ENCODE measurements around the gene CD63. TPM values are rescaled to one million over a fixed set of nuclear protein-coding genes. Genes with fewer than 3 reads are reported as not detected.
A peak's percentile ranks its signal among the peaks of the same experiment; 100 is the strongest.

Gene CD63, protein sequence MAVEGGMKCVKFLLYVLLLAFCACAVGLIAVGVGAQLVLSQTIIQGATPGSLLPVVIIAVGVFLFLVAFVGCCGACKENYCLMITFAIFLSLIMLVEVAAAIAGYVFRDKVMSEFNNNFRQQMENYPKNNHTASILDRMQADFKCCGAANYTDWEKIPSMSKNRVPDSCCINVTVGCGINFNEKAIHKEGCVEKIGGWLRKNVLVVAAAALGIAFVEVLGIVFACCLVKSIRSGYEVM
- total RNA-seq: 1,244 to 1,365 TPM (median 1,317 TPM) in 3 replicates
- long read RNA-seq, transcript CD63-208 (8 exons, 1,233 nt): minor isoform, 13 of 664 reads
- long read RNA-seq, transcript CD63-214 (7 exons, 949 nt): minor isoform, 12 of 664 reads
- long read RNA-seq, transcript CD63-201 (8 exons, 1,070 nt): major isoform, 592 of 664 reads
- long read RNA-seq, transcript CD63-216 (2 exons, 230 nt): minor isoform, 14 of 664 reads
- long read RNA-seq, partial matches to known transcripts: 15 of 664 reads
- long read RNA-seq, other reads (novel, unspliced or antisense): 12 of 664 reads

DNA sequence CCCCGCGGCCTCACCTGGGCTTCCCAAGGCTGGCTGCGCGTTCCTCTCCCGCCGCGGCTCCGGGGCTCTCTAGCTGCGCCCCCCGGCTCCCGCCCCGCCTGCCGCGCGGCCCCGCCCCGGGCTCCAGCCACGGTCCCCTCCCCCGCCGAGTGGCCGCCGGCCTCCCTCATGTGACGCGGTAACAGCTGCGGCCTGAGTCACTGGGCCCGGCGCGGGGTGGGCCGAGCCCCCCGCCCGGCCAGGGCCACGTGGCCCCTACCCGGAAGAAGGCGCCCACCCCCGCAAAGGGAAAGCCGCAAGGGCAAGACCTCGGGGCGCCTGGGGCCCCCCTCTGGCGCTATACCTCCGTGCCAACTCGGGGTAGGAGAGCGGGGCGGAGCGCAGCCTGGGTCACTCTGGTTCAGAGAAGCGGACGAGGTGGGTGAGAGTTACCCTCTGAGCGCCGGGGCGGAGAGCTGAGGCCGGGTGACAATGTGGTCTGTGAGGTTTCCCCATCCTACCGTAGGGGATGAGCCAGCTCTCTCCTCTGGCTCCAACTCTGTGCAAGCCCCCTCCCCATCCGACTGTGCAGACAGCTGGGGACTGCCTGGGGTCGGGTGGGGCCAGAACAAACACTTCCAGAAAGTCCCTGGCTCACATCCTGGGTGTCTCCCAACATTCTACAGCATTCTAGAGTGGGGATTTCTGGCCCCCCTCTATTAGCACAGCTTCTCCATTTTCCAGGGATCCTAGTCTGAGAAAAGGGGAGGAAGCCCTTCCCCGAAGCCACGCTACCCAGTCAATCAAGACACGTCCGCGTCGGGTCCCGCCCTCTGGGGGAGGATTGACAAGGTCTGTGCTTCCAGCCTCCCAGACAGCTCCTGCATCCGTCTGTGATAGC, at the start of gene CD63:
TSS of gene CD63 (minus strand) at position 71 of the 880 bp plus-strand sequence. CDS start 668 bp downstream, outside the sequence.
- H3K36me3 Mint-ChIP-seq (ENCODE audit: low read depth): peaks cover 22% of the 10 kb centered on the region
- no peak for DNase-seq (ENCODE audit: low spot score)
- H3K27me3 Mint-ChIP-seq (ENCODE audit: low read depth): no peaks in the 10 kb centered on the region
- H3K9me3 Mint-ChIP-seq (ENCODE audit: low read depth): no peaks in the 10 kb centered on the region
- H3K27ac Mint-ChIP-seq (ENCODE audit: unreplicated experiment): peak within 1 kb of the TSS; percentile 98
- H3K4me1 Mint-ChIP-seq (ENCODE audit: low read depth): peaks cover 47% of the 10 kb centered on the region
- peak within 1 kb of the TSS; percentile 91 for H3K4me3 Mint-ChIP-seq (ENCODE audit: unreplicated experiment)
- TF ChIP-seq, protein P1, sequence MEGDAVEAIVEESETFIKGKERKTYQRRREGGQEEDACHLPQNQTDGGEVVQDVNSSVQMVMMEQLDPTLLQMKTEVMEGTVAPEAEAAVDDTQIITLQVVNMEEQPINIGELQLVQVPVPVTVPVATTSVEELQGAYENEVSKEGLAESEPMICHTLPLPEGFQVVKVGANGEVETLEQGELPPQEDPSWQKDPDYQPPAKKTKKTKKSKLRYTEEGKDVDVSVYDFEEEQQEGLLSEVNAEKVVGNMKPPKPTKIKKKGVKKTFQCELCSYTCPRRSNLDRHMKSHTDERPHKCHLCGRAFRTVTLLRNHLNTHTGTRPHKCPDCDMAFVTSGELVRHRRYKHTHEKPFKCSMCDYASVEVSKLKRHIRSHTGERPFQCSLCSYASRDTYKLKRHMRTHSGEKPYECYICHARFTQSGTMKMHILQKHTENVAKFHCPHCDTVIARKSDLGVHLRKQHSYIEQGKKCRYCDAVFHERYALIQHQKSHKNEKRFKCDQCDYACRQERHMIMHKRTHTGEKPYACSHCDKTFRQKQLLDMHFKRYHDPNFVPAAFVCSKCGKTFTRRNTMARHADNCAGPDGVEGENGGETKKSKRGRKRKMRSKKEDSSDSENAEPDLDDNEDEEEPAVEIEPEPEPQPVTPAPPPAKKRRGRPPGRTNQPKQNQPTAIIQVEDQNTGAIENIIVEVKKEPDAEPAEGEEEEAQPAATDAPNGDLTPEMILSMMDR (IDR thresholded peaks at IDR 0.05): no peak

DNA sequence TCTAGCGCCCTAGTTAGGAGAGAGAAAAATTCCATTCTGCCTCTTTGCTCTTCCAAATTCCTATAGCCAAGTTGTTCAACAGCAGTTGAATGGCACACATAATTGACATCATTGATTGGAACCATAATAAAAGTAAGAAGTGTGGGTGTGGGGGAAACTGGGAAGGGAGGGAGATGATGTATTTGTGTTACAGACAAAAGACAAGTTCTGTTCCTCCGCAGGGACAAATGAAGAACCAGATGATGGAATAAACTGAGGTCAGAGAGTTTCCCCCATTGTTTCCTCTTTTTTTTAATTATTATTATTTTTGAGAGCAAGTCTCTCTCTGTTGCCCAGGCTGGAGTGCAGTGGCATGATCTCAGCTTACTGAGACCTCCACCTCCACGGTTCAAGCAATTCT, 49.0 kb upstream of the CD63 start:
- Mint-ChIP-seq H3K4me1 (ENCODE audit: low read depth) (no peaks in the 10 kb centered on the region), H3K9me3 (ENCODE audit: low read depth) (no peaks in the 10 kb centered on the region), H3K4me3 (ENCODE audit: unreplicated experiment) (no peak overlapping the region), H3K36me3 (ENCODE audit: low read depth) (peaks cover 12% of the 10 kb centered on the region), H3K27me3 (ENCODE audit: low read depth) (no peaks in the 10 kb centered on the region), H3K27ac (ENCODE audit: unreplicated experiment) (no peak overlapping the region)
- TF ChIP-seq, protein P1 (IDR thresholded peaks at IDR 0.05): no peak
- DNase-seq (ENCODE audit: low spot score): no peak

DNA sequence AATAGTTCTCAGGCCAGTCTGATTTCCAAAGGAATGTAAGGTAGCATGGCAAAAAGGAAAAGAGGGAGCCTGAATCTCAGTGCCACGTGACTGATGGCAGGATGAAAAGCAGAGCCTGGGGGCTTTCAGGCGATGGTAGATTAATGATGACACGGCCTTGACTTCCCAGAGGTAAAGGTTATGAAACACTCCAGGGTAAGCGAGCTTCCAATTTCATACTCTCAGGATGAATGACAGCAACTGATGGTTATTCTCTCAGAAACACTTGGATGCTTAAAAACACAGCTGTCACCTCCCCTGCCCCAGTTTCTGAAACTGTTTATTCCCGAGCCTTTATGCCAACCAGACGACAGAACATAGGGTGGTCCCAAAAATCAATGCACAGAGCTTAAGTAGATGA, 42.9 kb upstream of the CD63 start:
- Mint-ChIP-seq H3K9me3 (ENCODE audit: low read depth) (no peaks in the 10 kb centered on the region), H3K27me3 (ENCODE audit: low read depth) (no peaks in the 10 kb centered on the region), H3K27ac (ENCODE audit: unreplicated experiment) (no peak overlapping the region), H3K4me1 (ENCODE audit: low read depth) (no peaks in the 10 kb centered on the region), H3K36me3 (ENCODE audit: low read depth) (peaks cover 4% of the 10 kb centered on the region), H3K4me3 (ENCODE audit: unreplicated experiment) (no peak overlapping the region)
- DNase-seq (ENCODE audit: low spot score): no peak
- TF ChIP-seq, protein P1 (IDR thresholded peaks at IDR 0.05): no peak

DNA sequence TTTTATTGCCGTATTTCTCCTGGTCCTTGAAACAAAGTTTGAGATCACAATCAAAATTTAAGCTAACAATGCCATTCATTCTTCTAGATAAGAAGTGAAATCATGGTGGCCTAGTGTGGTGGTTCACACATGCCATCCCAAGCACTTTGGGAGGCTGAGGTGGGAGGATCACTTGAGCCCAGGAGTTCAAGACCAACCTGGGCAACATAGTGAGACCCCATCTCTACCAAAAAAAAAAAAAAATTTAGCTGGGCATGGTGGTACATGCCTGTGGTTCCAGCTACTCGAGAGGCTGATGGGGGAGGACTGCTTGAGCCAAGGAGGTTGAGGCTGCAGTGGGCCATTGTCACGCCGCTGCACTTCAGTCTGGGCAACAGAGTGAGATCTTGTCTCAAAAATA, 38.3 kb upstream of the CD63 start:
- Mint-ChIP-seq H3K4me3 (ENCODE audit: unreplicated experiment) (no peak overlapping the region), H3K27ac (ENCODE audit: unreplicated experiment) (peak overlapping the region; percentile 54), H3K27me3 (ENCODE audit: low read depth) (no peaks in the 10 kb centered on the region), H3K36me3 (ENCODE audit: low read depth) (peaks cover 10% of the 10 kb centered on the region), H3K9me3 (ENCODE audit: low read depth) (no peaks in the 10 kb centered on the region), H3K4me1 (ENCODE audit: low read depth) (no peaks in the 10 kb centered on the region)
- no peak for DNase-seq (ENCODE audit: low spot score)
- TF ChIP-seq, protein P1 (IDR thresholded peaks at IDR 0.05): no peak

DNA sequence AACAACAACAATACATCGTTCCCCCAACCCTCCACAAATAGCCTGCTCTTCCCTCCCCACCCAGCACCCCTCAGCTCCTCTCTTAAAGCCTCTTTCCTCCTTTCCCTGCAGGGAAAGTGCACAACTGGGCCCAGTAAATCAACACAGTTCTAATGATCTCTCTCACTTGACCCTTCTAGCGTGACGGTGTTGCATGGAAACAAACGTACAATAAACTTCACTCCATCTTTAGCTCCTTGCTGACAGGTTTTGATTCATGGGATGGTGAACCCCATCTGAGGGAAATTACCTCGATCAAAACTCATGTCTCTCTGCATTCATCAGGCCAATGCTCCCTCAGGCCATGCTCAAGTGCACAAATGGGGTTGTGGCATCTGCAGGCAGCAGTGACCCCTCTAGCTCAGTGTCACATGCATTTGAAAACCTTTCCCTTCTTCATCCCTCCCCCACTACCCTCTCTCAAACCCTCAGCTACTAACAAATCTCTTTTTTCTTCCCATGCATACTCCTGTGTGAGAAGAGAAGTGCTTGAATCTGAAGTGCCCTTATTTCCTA, 37.0 kb upstream of the CD63 start:
- H3K4me1 Mint-ChIP-seq (ENCODE audit: low read depth): no peaks in the 10 kb centered on the region
- no peak for DNase-seq (ENCODE audit: low spot score)
- no peak overlapping the region for H3K27ac Mint-ChIP-seq (ENCODE audit: unreplicated experiment)
- TF ChIP-seq, protein P1 (IDR thresholded peaks at IDR 0.05): no peak
- no peak overlapping the region for H3K4me3 Mint-ChIP-seq (ENCODE audit: unreplicated experiment)
- H3K9me3 Mint-ChIP-seq (ENCODE audit: low read depth): no peaks in the 10 kb centered on the region
- no peaks in the 10 kb centered on the region for H3K27me3 Mint-ChIP-seq (ENCODE audit: low read depth)
- H3K36me3 Mint-ChIP-seq (ENCODE audit: low read depth): peaks cover 14% of the 10 kb centered on the region
